GM12878 (cell line): ENCODE results near the gene RFX1. TPM values are rescaled to one million over a fixed set of nuclear protein-coding genes. Genes with fewer than 3 reads are reported as not detected.

Experiments
- BACH1 ChIP-seq: fragments of 450-650 bp; IDR thresholded peaks from 2 replicates; pipeline ENCODE4 v1.6.1; 2017; ENCODE audit warnings: mild to moderate bottlenecking, borderline replicate concordance
- BMI1 ChIP-seq: fragments of 450-650 bp; IDR thresholded peaks from 2 replicates; pipeline ENCODE4 v1.6.1; 2016; ENCODE audit warnings: mild to moderate bottlenecking, moderate library complexity, borderline replicate concordance
- CBX3 ChIP-seq: fragments of 200-600 bp; sonication (generic); IDR thresholded peaks from 2 replicates; pipeline ENCODE4 v1.6.1; 2016; ENCODE audit warnings: low read depth, borderline replicate concordance
- CREB1 ChIP-seq: IDR thresholded peaks from 2 replicates; pipeline ENCODE4 v1.6.1; 2012; ENCODE audit warnings: low read depth, mild to moderate bottlenecking, inconsistent platforms
- CTCF ChIP-seq, 3 experiments: IDR thresholded peaks in 2 of 3; conservative IDR thresholded peaks in 1 of 3; 2 replicates each; pipeline ENCODE4 v1.5.1; 2011; ENCODE audit warnings: low read depth in 3 of 3, low read length in 3 of 3, mild to moderate bottlenecking in 3 of 3, control low read depth in 2 of 3, moderate library complexity in 2 of 3, inconsistent platforms in 1 of 3, mixed read lengths in 1 of 3; ENCODE audit not compliant: control insufficient read depth in 2 of 3, insufficient read depth in 1 of 3; ENCODE audit errors: extremely low read depth in 1 of 3
- EGR1 ChIP-seq, 2 experiments: IDR thresholded peaks; 1 replicate in 1 of 2; 2 replicates in 1 of 2; pipeline ENCODE4 v1.6.1; 2011 to 2012; ENCODE audit warnings: low read depth in 2 of 2, low read length in 2 of 2, borderline replicate concordance in 1 of 2, mild to moderate bottlenecking in 1 of 2, moderate library complexity in 1 of 2
- EP300 ChIP-seq, 2 experiments: fragments of 150-350 bp in 1 of 2; IDR thresholded peaks; 2 replicates each; pipeline ENCODE4 v1.6.1; 2011 to 2012; ENCODE audit warnings: low read depth in 2 of 2, low read length in 2 of 2, borderline replicate concordance in 1 of 2, improper control_type of control experiment in 1 of 2, inconsistent platforms in 1 of 2; ENCODE audit not compliant: control insufficient read depth in 1 of 2
- GABPA ChIP-seq: IDR thresholded peaks from 2 replicates; pipeline ENCODE4 v1.6.1; 2014; ENCODE audit warnings: antibody characterized with exemption, low read depth, mild to moderate bottlenecking, inconsistent platforms
- HDGF ChIP-seq: fragments of 450-650 bp; IDR thresholded peaks from 2 replicates; pipeline ENCODE4 v1.6.1; 2016; ENCODE audit warnings: antibody characterized with exemption
- JUNB ChIP-seq: IDR thresholded peaks from 2 replicates; pipeline ENCODE4 v1.6.1; 2016; ENCODE audit warnings: antibody characterized with exemption, mild to moderate bottlenecking
- KAT2A ChIP-seq: conservative IDR thresholded peaks from 2 replicates; pipeline ENCODE4 v1.6.1; 2011; ENCODE audit warnings: low read depth, low read length; ENCODE audit not compliant: control insufficient read depth
- MAX ChIP-seq: IDR thresholded peaks from 2 replicates; pipeline ENCODE4 v1.6.1; 2012; ENCODE audit warnings: low read depth, low read length, improper control_type of control experiment
- MEF2A ChIP-seq: IDR thresholded peaks from 2 replicates; pipeline ENCODE4 v1.6.1; 2011; ENCODE audit warnings: low read depth, mild to moderate bottlenecking, low read length, moderate library complexity; ENCODE audit not compliant: insufficient read depth
- MXI1 ChIP-seq: fragments of 150-350 bp; IDR thresholded peaks from 2 replicates; pipeline ENCODE4 v1.6.1; 2011; ENCODE audit warnings: low read depth, mild to moderate bottlenecking, inconsistent platforms, low read length, improper control_type of control experiment
- PML ChIP-seq: IDR thresholded peaks from 2 replicates; pipeline ENCODE4 v1.6.1; 2012; ENCODE audit warnings: low read length, inconsistent platforms
- PRDM15 ChIP-seq: fragments of 450-650 bp; formaldehyde crosslinking; IDR thresholded peaks from 2 replicates; pipeline ENCODE4 v1.4.0; 2020; ENCODE audit warnings: mild to moderate bottlenecking, moderate library complexity
- RBBP5 ChIP-seq: fragments of 200-600 bp; sonication (generic); conservative IDR thresholded peaks from 2 replicates; pipeline ENCODE4 v1.6.1; 2016
- RFX5 ChIP-seq: IDR thresholded peaks from 2 replicates; pipeline ENCODE4 v1.6.1; 2011; ENCODE audit warnings: low read depth, low read length, improper control_type of control experiment
- YBX1 ChIP-seq: fragments of 450-650 bp; IDR thresholded peaks from 2 replicates; pipeline ENCODE4 v1.6.1; 2016; ENCODE audit warnings: antibody characterized with exemption
- ZBED1 ChIP-seq: IDR thresholded peaks from 2 replicates; pipeline ENCODE4 v1.6.1; 2016; ENCODE audit warnings: borderline replicate concordance
- ZBTB11 ChIP-seq: fragments of 450-650 bp; formaldehyde crosslinking; IDR thresholded peaks from 2 replicates; pipeline ENCODE4 v1.5.0; 2022; ENCODE audit warnings: mild to moderate bottlenecking, missing genetic modification characterization
- ZNF24 ChIP-seq: fragments of 450-650 bp; IDR thresholded peaks from 2 replicates; pipeline ENCODE4 v1.6.1; 2017; ENCODE audit warnings: antibody characterized with exemption, mild to moderate bottlenecking
- polyA plus RNA-seq, 11 experiments: library from polyadenylated mRNA; depleted of rRNA in 4 of 11; unstranded in 6 of 11; stranded (reverse) in 5 of 11; fragments of >200 nt; fragmentation: Nextera tagmentation in 4 of 11; fragmentation: Illumina TruSeq in 1 of 11; extraction: Ambion mirVana in 4 of 11; extraction: Trizol in 1 of 11; gene quantifications; 1 replicate in 1 of 11; 2 replicates in 10 of 11; pipeline versions ENCODE4 v1.2.1 to v1.2.3, GENCODE V29; 2011 to 2016; ENCODE audit warnings: inconsistent platforms in 2 of 11, missing spikeins in 2 of 11, low read depth in 1 of 11
- total RNA-seq, 4 experiments: library from RNA; depleted of rRNA in 3 of 4; stranded (reverse); fragments of >200 nt in 3 of 4; fragmentation: Illumina TruSeq in 1 of 4; extraction: Trizol in 1 of 4; gene quantifications; 2 replicates each; pipeline versions ENCODE4 v1.2.1 to v1.2.3, GENCODE V29; 2013 to 2021

The RFX1 gene
- total and polyA plus RNA-seq, 10 of the 15 experiments (the other 5 are each of a cell fraction or from before 2014, with no cell fraction given), result 0.05 to 11.0 (median 1.5) TPM

- TF ChIP-seq CBX3 (no peak), EGR1 (IDR thresholded peaks at IDR 0.05; ENCODE audit: borderline replicate concordance in 1 of 2, low read depth in 2 of 2, low read length in 2 of 2) (no peak), GABPA (no peak), EP300 (IDR thresholded peaks at IDR 0.05; ENCODE audit: borderline replicate concordance in 1 of 2, control insufficient read depth in 1 of 2, low read depth in 2 of 2, low read length in 2 of 2) (no peak), ZBTB11 (CRISPR knock-in tag) (no peak), YBX1 (no peak), RFX5 (no peak), CTCF (IDR thresholded peaks at IDR 0.05 in 2 of 3, conservative IDR thresholded peaks at IDR 0.05 in 1 of 3; ENCODE audit: control insufficient read depth in 2 of 3, extremely low read depth in 1 of 3, insufficient read depth in 1 of 3, low read depth in 3 of 3, low read length in 3 of 3) (no peak), CREB1 (peak; percentile 24; the same call in 1 of the 2 replicates), ZNF24 (no peak), RBBP5 (no peak), ZBED1 (no peak), JUNB (no peak), MXI1 (peak; percentile 81), KAT2A (no peak), PRDM15 (no peak), BMI1 (no peak), PML (0 out of 2 replicates have a peak, but pooled peaks have one; percentile 42), MEF2A (no peak), MAX (peak; percentile 61; the same call in 1 of the 2 replicates), BACH1 (no peak), HDGF (no peak)
These were observed 1.3 kb downstream of the RFX1 start (continued) for GRCh38 chr19:14004619-14005348.
